ENCODE data around the gene NSL1.
"Not testable (repeated sequence)": the region's sequence is repeated elsewhere in the genome, so short reads cannot be mapped to it uniquely, and the experiment has no call there.

NSL1 gene

DNA sequence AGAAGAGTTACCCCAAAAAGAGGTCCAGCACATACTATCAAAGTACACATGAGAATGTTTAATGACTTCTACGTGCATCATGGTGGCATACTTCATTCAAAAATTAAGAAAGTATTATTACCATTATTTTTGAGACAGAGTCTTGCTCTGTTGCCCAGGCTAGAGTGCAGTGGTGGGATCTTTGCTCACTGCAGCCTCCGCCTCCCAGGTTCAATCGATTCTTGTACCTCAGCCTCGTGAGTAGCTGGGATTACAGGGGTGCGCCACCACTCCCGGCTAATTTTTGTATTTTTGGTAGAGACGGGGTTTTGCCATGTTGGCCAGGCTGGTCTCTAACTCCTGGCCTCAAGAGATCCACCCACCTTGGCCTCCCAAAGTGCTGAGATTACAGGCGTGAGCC lies 79.6 kb downstream of the NSL1 start:
- not testable (repeated sequence) for DNase-seq (ENCODE audit: low read depth in 1 of 2, low spot score in 1 of 2)

- DNase-seq (ENCODE audit: low read depth in 1 of 2, low spot score in 1 of 2) = no peak
These were observed 81.0 kb downstream of the NSL1 start for GRCh38 chr1:212710566-212710965.

GRCh38 chr1:212703991-212704564 lies 87.5 kb downstream of the NSL1 start:
- DNase-seq (ENCODE audit: low read depth in 1 of 2, low spot score in 1 of 2) = no peak

- DNase-seq (ENCODE audit: low read depth in 1 of 2, low spot score in 1 of 2) = no peak
These were observed 88.9 kb downstream of the NSL1 start for GRCh38 chr1:212702672-212703071.

GRCh38 chr1:212701910-212702309 lies 89.7 kb downstream of the NSL1 start:
- DNase-seq (ENCODE audit: low read depth in 1 of 2, low spot score in 1 of 2) = no peak

- peak in 1 of 2 donors; percentile 16 for DNase-seq (ENCODE audit: low read depth in 1 of 2, low spot score in 1 of 2)
These were observed 90.4 kb downstream of the NSL1 start for GRCh38 chr1:212700892-212701819.

GRCh38 chr1:212700223-212700891 lies 91.2 kb downstream of the NSL1 start:
- peak in 1 of 2 donors; percentile 61 for DNase-seq (ENCODE audit: low read depth in 1 of 2, low spot score in 1 of 2)

- no peak for DNase-seq (ENCODE audit: low read depth in 1 of 2, low spot score in 1 of 2)
These were observed 91.9 kb downstream of the NSL1 start, which contains the start of gene BATF3 for GRCh38 chr1:212699625-212700222. Gene BATF3, minus strand, starts transcription at chr1:212699840. Its CDS starts 78 bp downstream, at chr1:212699762.

GRCh38 chr1:212699104-212699624 lies 92.4 kb downstream of the NSL1 start:
- DNase-seq (ENCODE audit: low read depth in 1 of 2, low spot score in 1 of 2) = peak in 1 of 2 donors; percentile 44

DNA sequence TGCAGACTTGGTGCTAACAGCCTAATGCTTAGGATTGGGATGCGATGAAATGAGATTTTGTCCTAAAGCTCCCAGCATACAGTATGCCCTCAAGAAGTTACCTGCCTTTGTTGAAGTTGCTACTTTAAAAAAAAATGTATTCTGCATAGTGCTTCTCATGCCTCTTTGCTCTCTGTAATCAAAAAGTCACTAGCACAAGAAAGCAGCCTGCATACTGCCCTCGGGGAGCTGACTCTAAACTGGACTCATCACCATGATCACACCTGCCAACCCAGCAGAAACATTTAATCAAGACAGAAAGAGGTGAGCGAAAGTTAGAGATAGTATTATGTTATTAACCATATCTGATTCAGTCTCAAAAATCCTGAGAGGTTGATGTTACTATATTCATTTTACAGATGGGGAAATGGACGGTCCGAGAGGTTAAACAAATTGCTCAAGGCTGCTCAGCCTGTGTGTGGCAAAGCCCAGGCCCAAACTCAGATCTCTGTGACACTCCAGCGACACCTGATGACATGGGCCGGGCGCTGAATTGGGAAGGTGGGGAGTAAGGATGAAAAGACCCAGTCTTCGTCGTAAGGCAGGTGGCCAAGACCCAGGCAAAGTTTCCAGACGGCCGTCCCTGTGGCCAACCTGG lies 93.0 kb downstream of the NSL1 start:
- DNase-seq (ENCODE audit: low read depth in 1 of 2, low spot score in 1 of 2) = no peak

DNA sequence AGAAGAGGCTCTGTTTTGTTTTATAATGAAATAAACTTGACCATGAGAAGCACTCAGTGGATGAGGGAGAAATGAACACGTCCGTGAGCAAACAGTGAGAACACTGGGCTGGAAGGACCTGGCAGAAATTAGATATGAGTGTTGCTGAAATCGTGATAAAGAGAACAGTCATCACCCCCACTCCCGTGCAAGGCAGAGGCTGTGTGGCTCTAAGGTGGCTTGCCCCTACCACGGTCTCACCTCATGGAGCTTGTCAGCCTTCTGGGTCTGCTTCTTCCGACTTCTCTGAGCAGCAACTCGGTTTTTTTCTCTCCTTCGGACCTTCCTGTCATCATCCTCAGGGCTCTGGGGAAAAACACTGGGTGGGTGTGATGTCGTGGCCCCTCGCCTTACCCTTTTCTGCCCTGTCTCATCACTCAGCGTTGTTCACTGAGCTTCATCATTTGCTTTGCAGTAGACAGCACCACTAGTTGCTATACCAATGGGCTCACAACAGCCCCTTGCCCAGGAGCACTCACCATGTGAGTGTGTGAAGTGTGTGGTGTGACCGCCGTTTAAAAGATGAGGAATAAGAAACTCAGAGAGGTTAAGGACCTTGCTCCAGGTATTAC lies 94.8 kb downstream of the NSL1 start:
- DNase-seq (ENCODE audit: low read depth in 1 of 2, low spot score in 1 of 2) = no peak

GRCh38 chr1:212692774-212693644 lies 98.6 kb downstream of the NSL1 start:
- no peak for DNase-seq (ENCODE audit: low read depth in 1 of 2, low spot score in 1 of 2)

GRCh38 chr1:212691561-212692071 lies 100.0 kb downstream of the NSL1 start:
- DNase-seq (ENCODE audit: low read depth in 1 of 2, low spot score in 1 of 2) = no peak

GRCh38 chr1:212690816-212691403 lies 100.7 kb downstream of the NSL1 start:
- DNase-seq (ENCODE audit: low read depth in 1 of 2, low spot score in 1 of 2) = no peak

GRCh38 chr1:212689758-212690529 lies 101.6 kb downstream of the NSL1 start:
- DNase-seq (ENCODE audit: low read depth in 1 of 2, low spot score in 1 of 2) = no peak

- DNase-seq (ENCODE audit: low read depth in 1 of 2, low spot score in 1 of 2) = no peak
These were observed 102.3 kb downstream of the NSL1 start for GRCh38 chr1:212689196-212689725.

DNA sequence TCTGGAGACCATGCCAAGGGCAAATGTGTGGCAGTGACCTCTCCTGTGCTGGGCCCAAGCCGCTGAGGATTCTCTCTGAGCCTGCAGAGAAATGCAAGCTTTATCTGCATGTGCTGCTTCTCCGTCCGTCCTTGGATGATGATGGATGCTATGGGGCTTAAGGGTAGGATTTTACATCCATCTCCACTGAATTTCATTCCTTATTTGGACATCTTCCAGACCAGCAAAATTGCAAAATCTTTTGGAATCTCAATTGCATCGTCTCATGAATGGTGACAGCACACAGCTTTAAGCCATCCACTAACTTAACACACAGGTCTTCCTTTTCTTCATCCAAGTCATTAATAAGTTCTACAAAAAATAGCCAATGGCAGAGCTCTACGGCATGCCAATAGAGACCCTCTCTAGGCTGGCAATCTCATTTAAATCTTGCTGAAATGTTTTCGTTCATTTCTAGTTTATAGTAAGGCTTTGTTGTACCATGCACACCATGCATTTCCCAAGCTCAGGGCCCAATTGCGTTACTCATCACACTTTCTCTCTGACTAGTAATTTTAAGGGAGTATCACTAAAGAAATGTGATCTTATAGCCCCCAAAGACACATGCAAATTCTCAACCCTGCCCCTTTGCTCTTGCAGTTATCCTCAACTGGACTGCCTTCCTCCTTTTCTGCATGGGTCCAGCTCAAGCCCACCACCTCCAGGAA lies 103.1 kb downstream of the NSL1 start:
- DNase-seq (ENCODE audit: low read depth in 1 of 2, low spot score in 1 of 2) = no peak

All from stimulated activated CD4-positive, alpha-beta T cell treated with anti-CD3 and anti-CD28 coated beads, Interleukin-15, amount 100 ng/mL, for 1 hour (primary cell).